Pulmonary artery endothelial cell (primary cell): ENCODE results near the gene PLCD3. TPM values are rescaled to one million over a fixed set of nuclear protein-coding genes. Genes with fewer than 3 reads are reported as not detected.
A peak's percentile ranks its signal among the peaks of the same experiment; 100 is the strongest.

Source experiments
- DNase-seq: peaks from one replicate; pipeline ENCODE4 v3.0.0-alpha.2; 2011; ENCODE audit warnings: low read depth, low spot score
- total RNA-seq: library from RNA; depleted of rRNA; stranded (reverse); fragments of >200 nt; gene quantifications from 2 replicates; pipeline ENCODE4 v1.2.3, GENCODE V29; 2014

Gene PLCD3
- total RNA-seq, 1 donor from 2014 or later: 13.7 TPM

DNA sequence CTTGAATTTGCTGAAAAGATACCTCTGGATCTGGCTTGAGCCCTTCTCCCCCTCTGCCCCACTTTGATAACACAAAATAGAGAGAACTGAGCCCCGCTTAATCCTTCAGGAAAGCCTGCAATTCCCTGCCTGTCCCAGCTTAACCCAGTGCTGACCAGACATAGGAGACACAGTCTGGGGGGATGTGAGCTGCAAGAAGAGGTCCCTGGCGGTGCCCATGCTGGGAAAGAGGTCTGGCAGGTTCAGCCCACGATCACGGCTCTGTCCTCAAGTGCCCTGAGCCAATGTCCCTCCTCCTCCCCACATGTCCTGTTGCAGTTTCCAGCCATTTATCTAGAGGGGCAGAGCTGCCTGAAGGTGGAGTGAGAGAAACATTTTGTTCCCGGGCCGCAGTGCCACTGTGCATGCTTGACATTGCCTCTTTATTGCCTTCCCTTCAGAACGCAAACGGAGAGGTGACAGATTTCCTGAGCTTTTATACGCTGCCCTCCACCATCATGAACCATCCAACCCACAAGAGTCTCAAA lies 29.0 kb downstream of the PLCD3 start:
- no peak for DNase-seq

DNA sequence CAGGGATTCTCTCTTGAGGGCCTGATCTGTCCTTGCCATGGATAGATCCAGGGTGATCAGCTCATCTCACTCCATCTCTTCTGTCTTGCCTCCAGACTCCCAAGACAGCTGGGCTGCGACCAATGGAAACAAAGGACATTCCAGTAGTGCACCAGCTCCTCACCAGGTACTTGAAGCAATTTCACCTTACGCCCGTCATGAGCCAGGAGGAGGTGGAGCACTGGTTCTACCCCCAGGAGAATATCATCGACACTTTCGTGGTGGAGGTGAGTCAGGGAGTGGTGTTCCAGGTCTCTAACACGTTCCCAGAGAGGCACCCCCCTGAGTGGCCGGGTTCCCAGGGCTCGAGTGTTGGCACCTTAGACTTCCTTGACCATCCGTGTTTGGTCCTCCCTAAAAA lies 29.5 kb downstream of the PLCD3 start:
- no peak for DNase-seq

DNA sequence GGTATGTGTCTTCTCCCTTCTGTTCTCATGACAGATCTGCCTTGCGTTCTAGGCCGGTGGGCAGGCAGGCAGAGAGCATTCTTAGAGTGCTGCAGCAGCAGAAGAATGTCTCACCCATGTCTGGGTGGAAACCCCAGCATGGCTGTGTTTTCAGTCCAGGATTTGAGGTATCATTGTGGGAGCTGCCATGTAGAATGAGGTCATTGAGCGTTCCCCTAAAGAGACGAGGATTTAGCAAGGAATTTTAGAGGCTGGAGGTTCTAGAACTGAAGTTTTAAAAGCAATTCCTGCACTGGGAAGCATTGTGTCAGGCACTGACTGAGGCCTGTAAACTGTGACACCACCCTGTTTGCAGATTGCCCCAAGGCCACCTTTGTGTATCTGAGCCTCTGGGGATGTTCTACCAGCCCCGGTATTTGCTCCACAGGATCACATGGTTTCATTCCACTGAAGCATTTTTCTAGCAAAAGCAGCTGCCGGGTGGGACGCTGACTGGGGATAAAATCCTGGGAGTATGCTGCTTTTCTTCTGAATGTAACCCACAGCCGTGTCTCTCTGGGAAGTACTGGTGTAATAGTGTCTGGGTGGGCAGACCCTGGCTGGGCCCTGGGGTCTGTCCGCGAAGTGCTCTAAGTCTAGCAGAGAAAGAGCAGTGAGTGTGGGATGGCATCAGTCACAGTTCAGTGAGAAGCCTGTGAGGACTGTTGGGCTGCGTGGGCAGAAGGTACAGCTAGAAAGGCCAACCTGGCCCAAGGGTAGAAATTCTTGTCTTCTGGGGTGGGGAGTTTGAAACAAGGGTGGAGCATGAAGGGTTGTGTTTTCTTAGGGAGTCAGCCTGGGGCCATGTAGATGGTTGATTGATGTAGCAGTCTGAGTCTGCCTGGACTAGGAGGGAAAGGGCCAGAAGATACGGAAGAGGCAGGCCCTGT lies 30.2 kb downstream of the PLCD3 start:
- DNase-seq: no peak

GRCh38 chr17:45101546-45101882 lies 30.8 kb downstream of the PLCD3 start:
- no peak for DNase-seq

- peak; percentile 48 for DNase-seq
Observed at GRCh38 chr17:45098869-45099616, 33.3 kb downstream of the PLCD3 start.

DNA sequence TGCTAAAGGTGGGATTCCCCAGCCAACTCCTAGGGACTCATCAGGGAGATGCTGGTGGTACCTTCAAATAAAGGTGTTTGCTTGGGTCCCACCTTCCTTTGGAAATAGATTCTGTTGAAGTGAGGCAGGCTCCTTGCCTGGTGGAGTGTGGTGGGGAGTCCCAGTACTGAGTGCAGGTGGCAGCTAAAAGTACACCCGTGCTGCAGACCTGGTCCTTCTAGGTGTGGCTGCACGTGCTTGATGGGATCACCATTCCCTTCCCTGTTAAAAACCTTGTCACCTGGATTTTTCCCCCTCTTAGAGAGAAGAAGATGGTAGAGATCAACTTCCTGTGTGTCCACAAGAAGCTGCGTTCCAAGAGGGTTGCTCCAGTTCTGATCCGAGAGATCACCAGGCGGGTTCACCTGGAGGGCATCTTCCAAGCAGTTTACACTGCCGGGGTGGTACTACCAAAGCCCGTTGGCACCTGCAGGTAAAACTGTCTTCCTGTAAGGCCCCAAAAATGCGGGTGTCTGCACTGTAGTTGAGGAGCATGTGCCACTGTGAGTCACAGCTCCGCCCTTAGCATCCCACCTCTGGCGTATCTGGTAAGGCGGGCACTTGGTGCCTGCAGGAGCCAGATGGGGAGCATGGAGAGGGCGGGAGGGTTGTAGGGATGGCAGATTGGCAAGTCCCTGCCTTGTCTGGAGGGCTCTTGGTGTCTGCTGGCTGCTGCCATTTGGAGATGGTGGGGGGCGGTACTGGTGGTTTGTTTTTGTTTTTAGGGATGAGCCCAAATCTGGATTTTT lies 34.0 kb downstream of the PLCD3 start:
- no peak for DNase-seq

DNA sequence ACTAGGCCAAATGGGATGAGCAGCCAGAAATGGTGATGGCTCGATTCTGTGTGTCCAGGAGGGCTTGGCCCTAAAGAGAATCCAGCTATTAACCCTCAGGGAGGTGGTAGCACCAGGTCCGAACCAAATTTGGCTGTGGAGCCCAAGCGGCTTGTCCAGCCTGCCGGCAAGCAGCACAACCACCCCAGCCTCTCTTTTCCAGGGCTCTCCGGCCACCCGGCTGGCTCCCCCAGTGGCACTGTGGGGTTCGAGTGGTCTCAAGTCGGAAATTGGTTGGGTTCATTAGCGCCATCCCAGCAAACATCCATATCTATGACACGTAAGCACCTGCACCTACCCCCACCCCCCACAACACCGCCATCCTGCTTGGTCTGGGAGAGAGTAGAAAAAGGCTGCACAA lies 35.4 kb downstream of the PLCD3 start:
- DNase-seq: no peak

DNA sequence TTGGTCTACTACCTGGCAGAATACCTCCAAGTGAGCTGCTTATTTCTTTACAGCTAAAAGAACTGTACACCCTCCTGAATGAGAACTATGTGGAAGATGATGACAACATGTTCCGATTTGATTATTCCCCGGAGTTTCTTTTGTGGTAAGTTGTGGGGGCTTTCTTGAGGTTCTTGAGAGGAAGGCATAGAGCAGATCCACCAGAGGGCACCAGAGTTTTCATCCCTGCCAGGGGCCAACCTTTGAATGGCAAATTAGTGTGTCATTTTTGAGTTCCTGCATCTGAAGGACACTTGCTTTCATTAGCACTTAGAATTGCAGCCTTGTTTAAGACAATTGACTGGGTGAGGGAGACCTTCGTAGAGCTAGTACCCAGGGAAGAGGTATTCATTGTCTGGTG lies 36.2 kb downstream of the PLCD3 start:
- DNase-seq: no peak

DNA sequence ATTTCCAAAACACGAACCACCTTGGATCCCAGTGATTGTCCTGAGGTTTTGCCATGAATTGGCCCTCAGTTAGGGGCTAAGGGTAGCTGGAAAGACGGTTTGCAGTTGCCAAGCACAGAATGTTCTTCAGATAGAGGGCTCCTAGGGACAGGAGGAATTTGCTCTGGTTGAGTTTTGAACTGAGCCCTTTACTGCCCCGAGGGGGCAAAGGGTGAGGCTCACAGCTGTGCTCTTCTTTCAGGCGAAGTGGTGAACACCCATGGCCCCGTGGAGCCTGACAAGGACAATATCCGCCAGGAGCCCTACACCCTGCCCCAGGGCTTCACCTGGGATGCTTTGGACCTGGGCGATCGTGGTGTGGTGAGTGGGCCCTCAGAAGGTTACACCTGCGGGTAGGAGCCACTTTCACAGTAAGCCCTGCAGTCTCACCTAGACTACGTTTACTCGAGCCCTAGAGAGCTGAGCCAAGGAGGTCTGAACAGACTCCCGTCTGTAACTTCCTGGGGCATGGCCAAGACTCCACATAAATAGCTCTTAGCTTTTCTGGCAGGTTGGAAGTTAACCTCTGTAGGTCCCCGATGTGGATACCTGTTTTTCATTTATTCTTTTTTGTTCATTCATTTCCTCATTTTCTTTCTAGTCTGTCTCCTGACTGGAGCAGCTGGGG lies 38.7 kb downstream of the PLCD3 start:
- DNase-seq: no peak

DNA sequence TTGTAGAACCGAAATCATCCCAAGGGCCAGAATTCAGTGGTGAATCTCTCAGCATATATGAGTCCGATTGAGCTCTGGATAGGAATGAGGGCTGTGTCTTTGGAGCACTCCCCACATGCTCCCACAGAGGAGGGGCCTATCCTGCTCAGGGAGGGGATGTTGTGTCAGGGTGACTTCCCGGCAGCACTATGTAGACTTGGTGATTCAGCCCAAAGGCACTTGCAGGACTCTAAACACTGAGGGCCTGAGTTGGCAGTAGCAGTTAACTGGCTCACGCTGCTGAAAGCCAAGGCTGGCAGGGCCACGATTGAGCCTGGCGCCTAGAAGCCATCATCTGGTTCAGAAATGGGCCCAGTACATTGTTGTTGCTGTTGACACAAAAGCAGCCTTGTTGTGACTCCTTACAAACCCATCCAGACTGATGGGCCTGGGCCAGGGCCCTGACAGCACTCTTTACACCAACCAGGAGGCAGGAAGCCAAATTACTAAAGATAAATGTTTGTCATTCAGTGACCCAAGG lies 39.3 kb downstream of the PLCD3 start:
- DNase-seq: peak; percentile 95

DNA sequence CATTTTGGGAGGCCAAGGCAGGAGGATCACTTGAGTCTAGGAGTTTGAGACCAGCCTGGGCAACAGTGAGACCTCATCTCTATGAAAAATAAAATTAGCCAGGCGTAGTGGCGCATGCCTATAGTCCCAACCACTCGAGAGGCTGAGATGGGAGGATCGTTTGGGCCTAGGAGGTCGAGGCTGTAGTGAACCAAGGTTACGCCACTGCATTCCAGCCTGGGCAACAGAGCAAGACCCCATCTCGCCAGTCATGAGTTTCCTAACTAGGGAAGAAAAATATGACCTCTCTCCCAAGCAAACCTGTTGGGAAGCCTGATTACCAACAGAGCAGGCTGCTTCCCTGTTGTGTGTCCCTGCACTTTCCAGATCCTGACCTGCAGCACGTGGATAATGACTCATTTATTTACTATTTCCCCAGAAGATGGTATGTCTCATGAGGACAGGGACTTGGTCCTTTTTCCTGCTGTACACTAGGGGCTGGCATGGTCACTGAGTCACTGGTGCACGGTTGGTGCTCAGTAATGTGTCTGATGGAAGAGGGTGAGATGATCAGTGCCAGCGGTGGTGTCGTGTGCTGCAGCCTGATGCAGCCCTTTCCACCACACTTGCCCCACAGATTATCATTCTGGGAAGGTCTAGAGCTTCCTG lies 40.4 kb downstream of the PLCD3 start:
- no peak for DNase-seq

DNA sequence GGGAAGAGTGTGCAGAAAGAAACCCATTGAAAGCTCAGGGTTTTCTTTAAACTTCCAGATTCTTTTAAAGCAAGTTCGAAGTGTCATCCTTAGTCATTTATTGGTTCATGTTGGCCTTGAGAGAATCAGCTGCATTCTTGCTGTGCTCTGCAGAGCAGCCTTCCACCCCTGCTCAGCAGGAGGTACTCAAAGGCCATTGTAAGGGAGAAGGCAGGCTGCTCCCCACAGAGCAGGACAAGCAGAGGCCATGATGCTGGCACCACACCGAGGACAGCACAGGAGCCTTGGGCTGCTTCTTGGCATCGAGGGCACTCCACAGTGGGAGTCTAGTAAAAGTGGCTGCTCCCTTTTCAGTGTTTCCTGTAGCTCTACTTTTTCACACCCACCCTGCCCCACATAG lies 41.6 kb downstream of the PLCD3 start:
- no peak for DNase-seq

DNA sequence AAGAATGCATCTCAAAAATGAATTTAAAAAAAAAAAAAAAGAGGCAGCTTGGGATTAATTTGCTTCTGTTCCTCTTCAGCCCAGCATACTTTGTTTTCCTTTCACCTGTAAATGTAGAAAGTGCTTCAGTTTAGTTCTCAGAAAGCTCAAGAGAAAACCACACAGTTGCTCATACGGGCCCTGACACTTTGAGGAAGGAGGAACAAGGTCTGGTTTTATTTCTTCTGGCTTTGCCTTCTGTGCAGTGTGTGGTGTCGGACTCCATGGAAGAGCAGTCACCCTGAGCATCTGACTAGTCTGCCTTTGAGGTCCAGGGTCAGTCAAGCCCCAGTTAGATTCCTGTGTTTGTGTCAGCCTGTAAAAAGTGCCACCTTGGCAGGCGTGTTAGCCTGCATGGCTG lies 43.6 kb downstream of the PLCD3 start:
- DNase-seq: no peak

- no peak for DNase-seq
Observed at GRCh38 chr17:45087978-45088377, 44.3 kb downstream of the PLCD3 start.

- DNase-seq: no peak
Observed at GRCh38 chr17:45087504-45087975, 44.8 kb downstream of the PLCD3 start.

DNA sequence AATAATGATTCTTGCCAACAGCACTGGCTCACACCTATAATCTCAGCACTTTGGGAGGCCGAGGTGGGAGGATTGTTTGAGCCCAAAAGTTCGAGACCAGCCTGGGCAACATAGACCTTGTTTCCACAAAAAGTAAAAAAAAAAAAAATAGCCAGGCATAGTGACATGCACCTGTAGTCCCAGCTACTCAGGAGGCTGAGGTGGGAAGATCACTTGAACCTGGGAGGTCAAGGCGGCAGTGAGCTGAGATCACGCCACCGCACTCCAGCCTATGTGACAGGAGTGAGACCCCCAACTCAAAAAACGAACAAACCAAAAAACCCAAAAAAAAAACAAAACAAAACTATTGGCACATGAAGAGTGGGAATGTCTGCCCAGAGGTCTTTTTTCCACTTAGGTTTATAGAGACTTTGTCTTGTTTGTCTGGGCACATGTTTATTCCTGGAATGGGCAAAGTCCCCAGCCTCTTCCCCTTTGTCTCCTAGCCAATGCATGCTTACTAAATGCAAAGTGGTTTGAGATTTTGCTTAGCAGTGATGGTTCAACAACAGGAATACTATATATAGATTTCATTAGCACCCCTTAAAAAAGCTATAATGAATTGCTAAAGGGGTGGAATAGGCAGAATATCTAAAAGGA lies 45.3 kb downstream of the PLCD3 start:
- DNase-seq: no peak

DNA sequence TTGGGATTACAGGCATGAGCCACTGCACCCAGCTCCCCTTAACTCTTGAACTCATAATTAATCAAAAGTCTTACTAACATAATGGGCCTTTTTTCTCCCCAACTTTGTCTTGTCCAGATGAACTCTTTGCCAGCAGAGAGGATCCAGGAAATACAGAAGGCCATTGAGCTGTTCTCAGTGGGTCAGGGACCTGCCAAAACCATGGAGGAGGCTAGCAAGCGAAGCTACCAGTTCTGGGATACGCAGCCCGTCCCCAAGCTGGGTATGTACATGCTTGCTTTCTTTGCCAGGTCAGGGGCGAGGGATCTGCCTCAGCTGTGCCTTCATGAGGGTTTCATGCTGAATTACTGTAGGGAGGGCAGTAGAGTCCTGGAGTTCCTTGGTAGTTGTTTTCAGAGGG lies 45.9 kb downstream of the PLCD3 start:
- no peak for DNase-seq

DNA sequence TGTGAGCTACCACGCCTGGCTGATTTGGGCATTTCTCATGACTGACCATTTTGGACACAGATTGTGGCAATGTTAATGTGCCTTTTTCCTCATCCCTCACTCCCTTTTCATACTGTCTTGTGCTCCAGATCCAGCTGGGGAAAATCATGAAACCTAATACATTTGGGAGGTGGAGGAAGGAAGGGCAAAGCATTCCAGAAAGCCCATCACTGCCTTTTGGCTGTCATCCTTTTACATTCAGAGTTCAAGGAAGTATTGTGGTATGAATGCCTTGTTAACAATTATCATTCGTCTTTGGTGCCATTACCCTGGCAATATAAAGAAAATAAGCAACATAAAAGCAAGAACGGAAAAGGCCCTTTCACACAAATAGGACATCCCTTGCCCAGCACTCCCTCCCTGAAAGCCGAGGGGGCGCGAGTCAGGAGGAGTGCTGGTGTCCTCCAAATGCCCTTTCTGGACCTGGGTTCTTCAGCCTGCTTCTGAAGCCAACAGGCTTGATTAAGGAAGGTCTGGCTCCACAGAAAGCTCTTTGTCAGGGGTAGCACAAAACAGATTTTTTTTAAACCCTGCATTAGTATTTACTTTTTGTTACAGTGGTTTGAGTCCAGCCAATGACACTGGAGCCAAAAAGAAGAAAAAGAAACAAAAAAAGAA lies 51.1 kb downstream of the PLCD3 start:
- no peak for DNase-seq

DNA sequence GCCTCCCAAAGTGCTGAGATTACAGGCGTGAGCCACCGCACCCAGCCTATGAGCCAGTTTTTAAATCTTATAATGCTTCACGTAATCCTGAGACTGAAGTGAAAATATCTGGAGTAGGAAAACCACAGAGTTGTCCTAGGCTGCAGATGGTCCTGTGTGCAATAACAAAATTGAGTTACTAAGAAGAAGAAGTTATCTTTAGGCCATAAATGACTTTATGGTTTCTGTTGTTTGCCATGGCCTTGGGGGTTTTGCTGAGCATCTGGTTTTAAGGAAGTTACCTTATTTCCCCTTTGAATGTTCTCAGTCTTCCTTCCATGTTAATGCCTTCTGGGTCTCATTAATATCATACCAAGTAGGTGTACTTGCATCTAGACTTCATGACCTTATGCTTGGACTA lies 54.7 kb downstream of the PLCD3 start:
- DNase-seq: no peak
